Forelimb muscle (tissue), 1 donor: Measurements from ENCODE around the gene ROPN1B. TPM values are rescaled to one million over a fixed set of nuclear protein-coding genes. Genes with fewer than 3 reads are reported as not detected.

Experiments
- DNase-seq: peaks from one replicate; pipeline ENCODE4 v3.0.0-alpha.2; 2013; ENCODE audit warnings: low read depth
- polyA plus RNA-seq: library from polyadenylated mRNA; unstranded; fragments of 120-200 nt; gene quantifications from one replicate; pipeline ENCODE4 v1.2.1, GENCODE V29; 2013; ENCODE audit not compliant: insufficient read length

The ROPN1B gene
- polyA plus RNA-seq, 1 donor = 0.29 TPM

GRCh38 chr3:126026761-126027160, 57.8 kb downstream of the ROPN1B start:
- no peak for DNase-seq

GRCh38 chr3:126028096-126028495, 59.1 kb downstream of the ROPN1B start:
- DNase-seq = no peak

- no peak for DNase-seq
These were observed 60.3 kb downstream of the ROPN1B start for GRCh38 chr3:126029241-126029640.

GRCh38 chr3:126030455-126030854, 61.5 kb downstream of the ROPN1B start:
- DNase-seq = no peak

GRCh38 chr3:126031981-126032471, 63.0 kb downstream of the ROPN1B start:
- no peak for DNase-seq

Other genes with a start within 250 kb of the ROPN1B start
- 47.0 TPM for gene SLC41A3, start 114.9 kb downstream of the ROPN1B start, polyA plus RNA-seq
- gene ALDH1L1, start 211.4 kb downstream of the ROPN1B start, polyA plus RNA-seq = 0.22 TPM